ENCODE data around the gene ADH7.

- TF ChIP-seq GATA2 (IDR thresholded peaks at IDR 0.05; ENCODE audit: low read depth, low read length) = no peak
- no peak for TF ChIP-seq GATA3 (IDR thresholded peaks at IDR 0.05; ENCODE audit: low read depth, low read length)
Measured at GRCh38 chr4:99430106-99430505, 5.0 kb downstream of the ADH7 start.
